Activated T-cell treated with anti-CD3 and anti-CD28 coated beads for 1 hour (primary cell): ENCODE measurements around the gene REG3A.

Experiments used
- DNase-seq: peaks from one replicate; pipeline ENCODE4 v3.0.0-alpha.2; 2020; ENCODE audit warnings: low read depth

Gene REG3A

GRCh38 chr2:79159653-79160052 is at the start of gene REG3A:
Gene REG3A (minus strand): TSS chr2:79159753. CDS start chr2:79159405, 348 bp downstream.
- DNase-seq: no peak

DNA sequence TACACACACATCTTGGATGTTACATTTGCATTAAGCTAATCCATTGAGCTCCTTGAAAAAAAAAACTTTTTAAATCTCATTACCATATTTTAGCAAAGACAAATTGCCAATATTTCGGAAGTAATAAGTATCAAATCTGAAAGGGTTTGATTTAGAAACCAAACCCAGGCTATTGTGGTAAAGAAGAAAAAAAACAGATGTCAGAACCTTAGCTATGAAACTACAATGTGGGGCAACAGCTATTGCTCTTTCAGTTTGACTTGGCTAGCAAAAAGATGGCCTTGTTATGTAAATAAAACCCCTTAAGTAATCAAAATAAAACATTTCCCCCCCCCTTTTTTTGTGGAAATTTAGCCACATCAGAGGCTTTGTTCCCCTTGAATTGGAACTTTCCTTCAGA is 41.2 kb upstream of the REG3A start:
- no peak for DNase-seq

DNA sequence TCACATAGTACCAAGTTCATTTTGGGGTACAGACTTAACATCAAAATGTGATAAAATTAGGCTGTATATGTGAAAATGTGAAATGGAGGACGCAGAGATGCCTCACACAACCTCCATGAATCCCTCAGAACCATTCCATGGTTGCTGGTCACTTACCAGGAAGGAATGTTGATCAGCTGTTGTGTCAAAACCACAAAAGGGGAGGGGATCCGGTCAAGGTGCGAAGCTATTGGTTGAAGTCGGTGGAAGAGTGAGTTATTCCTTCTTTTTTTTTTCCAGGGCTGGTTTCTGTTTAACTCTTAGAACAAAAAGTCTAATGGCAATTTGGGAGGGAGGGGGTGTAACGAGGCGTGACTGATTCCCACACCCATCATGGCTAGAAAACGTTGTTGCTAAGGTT is 32.3 kb upstream of the REG3A start:
- DNase-seq: no peak

GRCh38 chr2:79191081-79191480 is 31.5 kb upstream of the REG3A start:
- DNase-seq: no peak

GRCh38 chr2:79189465-79189864 is 29.9 kb upstream of the REG3A start:
- no peak for DNase-seq

- no peak for DNase-seq
These were observed 22.1 kb upstream of the REG3A start for GRCh38 chr2:79181617-79182016.

- no peak for DNase-seq
These were observed 20.5 kb upstream of the REG3A start for GRCh38 chr2:79180092-79180491.

DNA sequence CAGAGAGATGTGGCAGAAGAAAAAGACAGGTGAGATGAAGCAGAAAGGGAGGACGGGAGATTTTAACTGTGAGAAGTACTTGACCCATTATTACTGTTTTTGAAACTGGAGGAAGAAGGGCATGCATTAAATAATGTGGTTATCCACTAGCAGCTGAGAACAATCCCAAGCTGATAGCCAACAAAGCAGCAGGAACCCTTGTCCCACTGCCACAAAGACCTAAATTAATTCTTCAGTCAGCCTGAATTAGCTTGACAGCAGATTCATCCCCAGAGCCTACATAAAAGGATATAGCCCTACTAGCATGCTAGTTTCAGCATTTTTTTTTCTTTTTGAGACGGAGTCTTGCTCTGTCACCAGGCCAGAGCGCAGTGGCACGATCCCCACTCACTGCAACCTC is 19.5 kb upstream of the REG3A start:
- no peak for DNase-seq

- no peak for DNase-seq
These were observed 18.6 kb upstream of the REG3A start for GRCh38 chr2:79178076-79178674.

- DNase-seq: no peak
These were observed 11.9 kb upstream of the REG3A start for GRCh38 chr2:79171348-79171958.

GRCh38 chr2:79162801-79163200 is 3.2 kb upstream of the REG3A start:
- no peak for DNase-seq

DNA sequence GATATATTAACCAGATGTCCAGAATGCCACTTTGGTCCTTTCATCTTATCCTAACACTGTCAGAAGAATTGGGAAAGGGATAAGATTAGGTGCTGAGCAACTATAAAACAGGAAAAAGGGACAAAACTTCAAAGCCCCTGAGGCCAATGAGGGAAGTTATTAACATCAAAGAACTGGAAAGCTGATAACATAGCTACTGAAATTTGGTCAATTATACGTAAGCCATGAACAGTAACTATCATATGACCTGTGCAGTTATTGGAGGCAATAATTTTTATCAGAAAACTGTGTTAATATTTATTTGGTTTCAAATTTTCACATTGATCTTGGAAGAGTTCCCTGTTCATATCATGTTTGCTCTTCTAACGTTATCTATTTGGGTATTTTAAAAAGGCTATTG is 2.6 kb upstream of the REG3A start:
- DNase-seq: no peak

DNA sequence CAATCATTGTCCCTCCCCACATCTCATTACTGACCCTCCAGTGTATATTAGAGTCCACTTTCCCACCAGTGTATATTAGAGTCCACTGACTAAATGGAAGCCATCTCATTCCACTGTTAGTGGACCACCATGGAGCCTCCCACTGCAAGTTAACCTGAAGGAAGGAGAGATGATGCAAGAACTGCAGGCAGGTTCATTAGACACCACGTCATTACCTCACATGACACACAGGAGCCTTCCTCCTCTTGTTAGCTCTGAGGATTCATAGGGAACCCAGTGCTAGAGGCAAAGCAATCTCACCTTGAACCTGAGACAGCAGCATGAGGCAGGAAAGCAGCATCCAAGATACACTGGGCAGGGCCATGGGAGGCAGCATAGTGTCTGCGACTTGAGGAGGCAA is 523 bp downstream of the REG3A start:
- no peak for DNase-seq

DNA sequence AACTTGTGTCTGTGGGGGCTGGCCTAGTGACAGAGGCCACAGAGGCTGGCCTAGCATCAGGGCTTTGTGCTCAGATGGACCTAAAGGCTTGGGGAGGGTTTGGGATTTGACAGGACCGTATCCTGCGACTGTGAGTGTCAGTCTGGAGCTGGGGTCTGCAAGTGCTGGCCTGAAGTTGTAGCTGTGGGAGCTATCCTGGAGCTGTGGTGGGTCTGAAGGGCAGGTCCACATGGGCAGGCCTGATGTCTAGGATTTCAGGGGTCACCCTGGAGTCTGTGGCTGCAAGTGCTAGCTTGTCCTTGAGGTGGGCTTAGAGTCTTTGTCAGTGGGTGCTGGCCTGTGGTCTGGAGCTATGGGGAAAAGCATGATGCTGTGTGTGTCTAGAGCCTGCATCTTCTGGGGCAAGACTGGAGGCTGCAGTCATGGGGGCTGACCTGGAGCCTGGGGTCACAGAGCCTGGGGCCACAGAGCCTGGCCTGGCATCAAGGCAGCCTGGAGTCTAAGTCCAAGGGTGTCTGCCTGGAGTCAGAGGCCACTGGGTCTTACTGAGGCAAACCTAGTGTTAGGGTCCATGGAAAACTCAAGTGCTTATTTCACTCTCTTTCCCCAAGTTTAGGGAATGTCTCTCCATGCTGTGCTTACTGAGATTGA is 3.6 kb downstream of the REG3A start:
- DNase-seq: no peak

- DNase-seq: no peak
These were observed 20.1 kb downstream of the REG3A start for GRCh38 chr2:79139423-79139822.

DNA sequence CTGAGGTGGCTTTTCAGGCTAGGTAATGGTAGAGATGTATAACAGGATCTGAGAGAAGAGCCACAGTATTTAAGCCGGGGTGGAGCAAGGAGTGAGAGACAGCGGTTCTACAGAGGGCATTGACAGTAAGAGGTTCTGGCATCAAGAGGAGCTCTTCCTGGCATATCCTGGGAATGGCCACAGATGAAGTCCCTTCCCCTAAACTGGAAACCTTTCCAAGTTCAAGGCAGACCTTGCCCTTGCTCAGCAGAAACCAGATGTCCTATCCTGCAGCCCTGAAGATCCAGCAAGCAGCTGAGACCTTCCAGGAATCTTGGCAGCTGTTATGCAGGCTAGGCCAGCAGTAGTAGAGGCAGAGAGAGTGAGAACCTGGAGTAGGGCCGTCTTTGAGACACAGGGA is 21.2 kb downstream of the REG3A start:
- no peak for DNase-seq

- DNase-seq: no peak
These were observed 27.9 kb downstream of the REG3A start for GRCh38 chr2:79131687-79132086.

DNA sequence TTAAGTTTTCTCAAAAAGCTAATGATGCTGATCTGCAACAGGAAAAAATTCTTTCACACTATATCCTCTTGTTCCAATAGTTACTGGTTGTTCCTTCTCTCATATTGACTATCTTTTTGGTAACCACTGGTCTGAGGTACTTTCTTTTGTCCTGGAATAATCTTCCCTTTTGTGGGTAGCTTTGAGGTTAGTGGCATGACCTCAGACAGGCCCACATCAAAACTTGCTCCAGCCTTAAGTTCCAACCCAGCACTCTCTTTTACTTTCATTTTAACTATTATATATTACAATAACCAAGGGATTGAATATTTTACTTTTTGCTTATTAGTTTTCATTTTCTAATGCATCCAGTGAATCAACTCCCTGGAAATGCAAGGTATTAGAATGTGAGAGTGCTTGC is 29.7 kb downstream of the REG3A start:
- DNase-seq: no peak

GRCh38 chr2:79129260-79129659 is 30.3 kb downstream of the REG3A start:
- DNase-seq: no peak

DNA sequence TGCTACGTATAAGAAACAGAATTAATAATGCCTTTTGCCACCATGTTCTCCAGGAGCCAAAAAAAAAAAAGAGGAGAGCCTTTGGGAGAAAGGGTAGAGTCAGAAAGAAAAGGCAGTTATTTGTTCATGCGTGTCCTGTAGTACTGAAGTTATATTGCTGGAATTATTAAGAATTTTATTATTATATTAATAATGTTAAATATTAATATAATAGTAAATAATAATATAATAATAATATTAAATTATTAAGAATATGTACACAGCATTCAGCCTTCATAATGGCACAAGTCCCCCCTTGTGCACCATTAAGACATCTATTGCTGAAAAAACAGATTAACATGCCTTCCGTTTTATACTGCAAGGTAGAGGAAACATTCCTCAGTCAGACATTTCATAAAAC is 31.1 kb downstream of the REG3A start:
- DNase-seq: no peak

- DNase-seq: no peak
These were observed 33.9 kb downstream of the REG3A start for GRCh38 chr2:79125721-79125985.

- no peak for DNase-seq
These were observed 34.4 kb downstream of the REG3A start for GRCh38 chr2:79124907-79125720.

DNA sequence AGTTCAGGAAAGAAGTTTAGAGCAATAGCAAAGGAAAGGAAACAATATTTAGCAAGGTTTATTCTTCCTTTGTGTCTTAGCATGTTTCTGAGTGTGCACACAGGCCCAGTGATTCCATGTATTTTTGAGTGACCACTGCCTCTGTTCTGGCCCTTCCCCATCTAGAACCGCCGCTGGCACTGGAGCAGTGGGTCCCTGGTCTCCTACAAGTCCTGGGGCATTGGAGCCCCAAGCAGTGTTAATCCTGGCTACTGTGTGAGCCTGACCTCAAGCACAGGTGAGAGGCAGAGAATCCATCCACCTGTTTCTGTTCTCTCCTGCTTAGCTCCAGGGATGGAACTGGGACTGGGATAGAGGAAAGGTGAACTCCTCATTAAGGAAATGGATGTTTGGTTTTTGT is 36.9 kb downstream of the REG3A start:
- DNase-seq: no peak
